Fibroblast of upper back skin (primary cell): Measurements from ENCODE around the gene CADPS.
A peak's percentile ranks its signal among the peaks of the same experiment; 100 is the strongest.

ENCODE experiments used
- DNase-seq: peaks from one replicate; pipeline ENCODE4 v3.0.0-alpha.2; 2013

Gene CADPS

GRCh38 chr3:62624185-62624584 lies 251.0 kb downstream of the CADPS start:
- no peak for DNase-seq

GRCh38 chr3:62622553-62623174 lies 252.6 kb downstream of the CADPS start:
- DNase-seq: peak; percentile 69

GRCh38 chr3:62621925-62622324 lies 253.3 kb downstream of the CADPS start:
- DNase-seq: no peak

- DNase-seq: peak; percentile 66
Measured at GRCh38 chr3:62621176-62621575, 254.0 kb downstream of the CADPS start.

- peak; percentile 28 for DNase-seq
Measured at GRCh38 chr3:62615258-62615849, 259.9 kb downstream of the CADPS start.

- no peak for DNase-seq
Measured at GRCh38 chr3:62614527-62614926, 260.7 kb downstream of the CADPS start.

- DNase-seq: peak; percentile 83
Measured at GRCh38 chr3:62611541-62612240, 263.5 kb downstream of the CADPS start.

- peak; percentile 96 for DNase-seq
Measured at GRCh38 chr3:62607287-62608029, 267.8 kb downstream of the CADPS start.

GRCh38 chr3:62605413-62606068 lies 269.7 kb downstream of the CADPS start:
- no peak for DNase-seq

- peak; percentile 13 for DNase-seq
Measured at GRCh38 chr3:62604751-62605351, 270.4 kb downstream of the CADPS start.

GRCh38 chr3:62604298-62604697 lies 270.9 kb downstream of the CADPS start:
- peak; percentile 82 for DNase-seq

- peak; percentile 20 for DNase-seq
Measured at GRCh38 chr3:62602987-62603386, 272.2 kb downstream of the CADPS start.

- DNase-seq: no peak
Measured at GRCh38 chr3:62602129-62602770, 273.0 kb downstream of the CADPS start.

GRCh38 chr3:62601238-62602070 lies 273.8 kb downstream of the CADPS start:
- peak; percentile 76 for DNase-seq

- no peak for DNase-seq
Measured at GRCh38 chr3:62600033-62600432, 275.2 kb downstream of the CADPS start.

- peak; percentile 17 for DNase-seq
Measured at GRCh38 chr3:62597491-62597890, 277.7 kb downstream of the CADPS start.

GRCh38 chr3:62592408-62592807 lies 282.8 kb downstream of the CADPS start:
- no peak for DNase-seq

- no peak for DNase-seq
Measured at GRCh38 chr3:62589078-62589477, 286.1 kb downstream of the CADPS start.

- peak; percentile 100 for DNase-seq
Measured at GRCh38 chr3:62587579-62588031, 287.6 kb downstream of the CADPS start.

- DNase-seq: no peak
Measured at GRCh38 chr3:62587169-62587568, 288.0 kb downstream of the CADPS start.

- peak; percentile 93 for DNase-seq
Measured at GRCh38 chr3:62586356-62586755, 288.9 kb downstream of the CADPS start.
